Measurements from ENCODE around the gene AKIP1.
"Not testable (repeated sequence)": the region's sequence is repeated elsewhere in the genome, so short reads cannot be mapped to it uniquely, and the experiment has no call there.

The AKIP1 gene

GRCh38 chr11:8886322-8886721, 24.7 kb upstream of the AKIP1 start:
- H3K27me3 ChIP-seq (ENCODE audit: insufficient read depth, low read length, poor library complexity) = no peaks in the 10 kb centered on the region
- DNase-seq (no peak), ATAC-seq (ENCODE audit: insufficient read depth, low read depth) (no peak)
- no peak overlapping the region for H3K9ac ChIP-seq (ENCODE audit: low read depth, low read length)
- H3K9me3 ChIP-seq (ENCODE audit: insufficient read depth, low read length, severe bottlenecking) = no peaks in the 10 kb centered on the region
- H2AFZ ChIP-seq (ENCODE audit: low read depth, low read length) = no peak overlapping the region
- no peak overlapping the region for H3K4me3 ChIP-seq (ENCODE audit: low read depth in 1 of 2, low read length in 2 of 2)
- H3K4me2 ChIP-seq (ENCODE audit: insufficient read depth, low read length) = no peak overlapping the region
- no peak overlapping the region for H3K27ac ChIP-seq (ENCODE audit: low read length)
- H3K4me1 ChIP-seq (ENCODE audit: insufficient read depth, low read length) = no peaks in the 10 kb centered on the region
- H3K79me2 ChIP-seq (ENCODE audit: insufficient read depth, low read length) = no peaks in the 10 kb centered on the region
- no peak for TF ChIP-seq EZH2 (IDR thresholded peaks at IDR 0.05; ENCODE audit: borderline replicate concordance, low read depth, low read length, severe bottlenecking)
- TF ChIP-seq CTCF (IDR thresholded peaks at IDR 0.05; ENCODE audit: borderline replicate concordance, extremely low read depth, low read length, poor library complexity, severe bottlenecking) = no peak
- no peaks in the 10 kb centered on the region for H3K36me3 ChIP-seq (ENCODE audit: insufficient read depth, low read length)
- H4K20me1 ChIP-seq (ENCODE audit: insufficient read depth, low read length) = no peaks in the 10 kb centered on the region

- not testable (repeated sequence) for H4K20me1 ChIP-seq (ENCODE audit: insufficient read depth, low read length); H3K27ac ChIP-seq (ENCODE audit: low read length); H3K4me3 ChIP-seq (ENCODE audit: low read depth in 1 of 2, low read length in 2 of 2); ATAC-seq (ENCODE audit: insufficient read depth, low read depth); H3K9me3 ChIP-seq (ENCODE audit: insufficient read depth, low read length, severe bottlenecking); H3K27me3 ChIP-seq (ENCODE audit: insufficient read depth, low read length, poor library complexity); H3K9ac ChIP-seq (ENCODE audit: low read depth, low read length); H3K4me1 ChIP-seq (ENCODE audit: insufficient read depth, low read length); H3K4me2 ChIP-seq (ENCODE audit: insufficient read depth, low read length); H2AFZ ChIP-seq (ENCODE audit: low read depth, low read length); H3K36me3 ChIP-seq (ENCODE audit: insufficient read depth, low read length); H3K79me2 ChIP-seq (ENCODE audit: insufficient read depth, low read length); DNase-seq
Measured at GRCh38 chr11:8891185-8891584, 19.8 kb upstream of the AKIP1 start.

- H2AFZ ChIP-seq (ENCODE audit: low read depth, low read length) = no peak overlapping the region
- H3K4me1 ChIP-seq (ENCODE audit: insufficient read depth, low read length) = no peaks in the 10 kb centered on the region
- ATAC-seq (ENCODE audit: insufficient read depth, low read depth) = no peak
- TF ChIP-seq CTCF (IDR thresholded peaks at IDR 0.05; ENCODE audit: borderline replicate concordance, extremely low read depth, low read length, poor library complexity, severe bottlenecking) (no peak), EZH2 (IDR thresholded peaks at IDR 0.05; ENCODE audit: borderline replicate concordance, low read depth, low read length, severe bottlenecking) (no peak)
- no peaks in the 10 kb centered on the region for H3K27me3 ChIP-seq (ENCODE audit: insufficient read depth, low read length, poor library complexity)
- DNase-seq = no peak
- no peak overlapping the region for H3K9ac ChIP-seq (ENCODE audit: low read depth, low read length)
- H3K36me3 ChIP-seq (ENCODE audit: insufficient read depth, low read length) = no peaks in the 10 kb centered on the region
- H4K20me1 ChIP-seq (ENCODE audit: insufficient read depth, low read length) = no peaks in the 10 kb centered on the region
- H3K4me2 ChIP-seq (ENCODE audit: insufficient read depth, low read length) = no peak overlapping the region
- H3K9me3 ChIP-seq (ENCODE audit: insufficient read depth, low read length, severe bottlenecking) = peaks cover 10% of the 10 kb centered on the region
- H3K27ac ChIP-seq (ENCODE audit: low read length) = no peak overlapping the region
- H3K79me2 ChIP-seq (ENCODE audit: insufficient read depth, low read length) = no peaks in the 10 kb centered on the region
- no peak overlapping the region for H3K4me3 ChIP-seq (ENCODE audit: low read depth in 1 of 2, low read length in 2 of 2)
Measured at GRCh38 chr11:8899119-8899753, 11.8 kb upstream of the AKIP1 start.

- DNase-seq (no peak), ATAC-seq (ENCODE audit: insufficient read depth, low read depth) (no peak)
- no peak overlapping the region for H3K9ac ChIP-seq (ENCODE audit: low read depth, low read length)
- H3K27ac ChIP-seq (ENCODE audit: low read length) = no peak overlapping the region
- H3K36me3 ChIP-seq (ENCODE audit: insufficient read depth, low read length) = no peaks in the 10 kb centered on the region
- H4K20me1 ChIP-seq (ENCODE audit: insufficient read depth, low read length) = no peaks in the 10 kb centered on the region
- peaks cover 14% of the 10 kb centered on the region for H3K4me1 ChIP-seq (ENCODE audit: insufficient read depth, low read length)
- H2AFZ ChIP-seq (ENCODE audit: low read depth, low read length) = no peak overlapping the region
- no peaks in the 10 kb centered on the region for H3K9me3 ChIP-seq (ENCODE audit: insufficient read depth, low read length, severe bottlenecking)
- H3K4me2 ChIP-seq (ENCODE audit: insufficient read depth, low read length) = no peak overlapping the region
- H3K4me3 ChIP-seq (ENCODE audit: low read depth in 1 of 2, low read length in 2 of 2) = no peak overlapping the region
- no peaks in the 10 kb centered on the region for H3K79me2 ChIP-seq (ENCODE audit: insufficient read depth, low read length)
- TF ChIP-seq CTCF (IDR thresholded peaks at IDR 0.05; ENCODE audit: borderline replicate concordance, extremely low read depth, low read length, poor library complexity, severe bottlenecking) (no peak), EZH2 (IDR thresholded peaks at IDR 0.05; ENCODE audit: borderline replicate concordance, low read depth, low read length, severe bottlenecking) (no peak)
- no peaks in the 10 kb centered on the region for H3K27me3 ChIP-seq (ENCODE audit: insufficient read depth, low read length, poor library complexity)
Measured at GRCh38 chr11:8905528-8906165, 5.3 kb upstream of the AKIP1 start.

All from DND-41 (cell line).